Breast epithelium (tissue), 4 donors: ENCODE data around the gene TPSAB1. TPM values are rescaled to one million over a fixed set of nuclear protein-coding genes. Genes with fewer than 3 reads are reported as not detected.
A peak's percentile ranks its signal among the peaks of the same experiment; 100 is the strongest.

Source experiments
- DNase-seq, 2 donors: peaks; one replicate each; pipeline ENCODE4 v3.0.0-alpha.2; 2019; ENCODE audit warnings: low spot score in 2 of 2
- H3K27ac ChIP-seq, 2 donors: fragments of 200-600 bp; sonication (generic) in 1 of 2; one replicate each; pipeline ENCODE4 v1.5.1; 2016 to 2019; ENCODE audit warnings: mild to moderate bottlenecking in 1 of 2
- H3K27me3 ChIP-seq, 2 donors: fragments of 200-600 bp; sonication (generic) in 1 of 2; one replicate each; pipeline versions ENCODE4 v1.5.1 to v1.6.0; 2017 to 2019; ENCODE audit warnings: control low read depth in 1 of 2, mild to moderate bottlenecking in 1 of 2
- H3K36me3 ChIP-seq: fragments of 200-600 bp; one replicate; pipeline ENCODE4 v1.5.1; 2019
- H3K4me1 ChIP-seq, 2 donors: fragments of 200-600 bp; sonication (generic); one replicate each; pipeline ENCODE4 v1.5.1; 2016 to 2019; ENCODE audit warnings: control low read depth in 1 of 2
- H3K4me3 ChIP-seq, 3 donors: fragments of 200-600 bp; sonication (generic); 1 replicate in 2 of 3; 2 replicates in 1 of 3; pipeline ENCODE4 v1.5.1; 2016 to 2019; ENCODE audit warnings: mild to moderate bottlenecking in 3 of 3, moderate library complexity in 2 of 3
- H3K9me3 ChIP-seq, 2 donors: fragments of 200-600 bp; sonication (generic) in 1 of 2; one replicate each; pipeline ENCODE4 v1.5.1; 2016 to 2019; ENCODE audit warnings: control low read depth in 1 of 2
- POLR2A ChIP-seq: fragments of 450-650 bp; IDR thresholded peaks from one replicate; pipeline ENCODE4 v1.6.1; 2016; ENCODE audit warnings: antibody characterized with exemption, mild to moderate bottlenecking, moderate library complexity
- POLR2AphosphoS5 ChIP-seq, 3 donors: sonication (generic); formaldehyde crosslinking; IDR thresholded peaks; one replicate each; pipeline ENCODE4 v1.6.1; 2017; ENCODE audit warnings: antibody characterized with exemption in 3 of 3
- intact Hi-C: fragments of 100-400 bp; cut with DNase I; formaldehyde crosslinking; loops from one replicate; pipeline ENCODE4 v1.15.1; 2023; ENCODE audit warnings: low total_unique reads
- total RNA-seq, 3 donors: library from RNA; depleted of rRNA; stranded (reverse); fragments of >200 nt; gene quantifications; one replicate each; pipeline ENCODE4 v1.1.0, GENCODE V29; 2016
- TF ChIP-seq, protein P1 (sequence below), 3 donors: fragments of 450-650 bp; IDR thresholded peaks; one replicate each; pipeline ENCODE4 v1.5.1; 2016 to 2017; ENCODE audit warnings: antibody characterized with exemption in 3 of 3, mild to moderate bottlenecking in 3 of 3, moderate library complexity in 3 of 3

Gene TPSAB1
- total RNA-seq, 3 donors from 2014 or later: 5.9 to 156 (median 19.8) TPM

DNA sequence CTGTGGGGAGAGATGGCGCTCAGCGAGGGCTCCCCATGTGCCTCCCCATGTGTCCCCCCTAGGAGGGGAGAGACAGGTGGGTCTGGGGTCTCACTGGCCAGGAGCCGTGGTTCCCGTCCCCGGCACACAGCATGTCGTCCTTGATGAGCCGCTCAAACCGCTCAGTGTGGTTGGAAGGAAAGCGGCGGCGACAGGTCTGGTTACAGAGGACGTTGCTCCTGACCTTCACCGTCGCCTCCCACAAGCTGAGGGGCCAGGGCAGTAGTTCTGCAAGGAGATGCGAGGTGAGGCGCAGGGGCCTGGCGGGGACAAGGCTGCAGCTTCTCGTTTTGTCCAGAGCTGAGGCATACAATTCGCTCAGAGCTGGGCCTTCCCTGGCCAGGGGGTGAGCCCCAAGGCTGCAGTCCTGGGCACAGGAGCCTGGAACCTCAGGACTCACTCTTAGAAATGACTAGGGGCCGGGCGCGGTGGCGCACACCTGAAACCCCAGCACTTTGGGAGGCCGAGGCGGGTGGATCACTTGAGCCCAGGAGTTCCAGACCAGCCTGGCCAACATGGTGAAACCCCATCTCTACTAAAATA is 46.1 kb downstream of the TPSAB1 start:
- TF ChIP-seq POLR2A (no peak), POLR2AphosphoS5 (IDR thresholded peaks at IDR 0.05) (no peak)
- TF ChIP-seq, protein P1, sequence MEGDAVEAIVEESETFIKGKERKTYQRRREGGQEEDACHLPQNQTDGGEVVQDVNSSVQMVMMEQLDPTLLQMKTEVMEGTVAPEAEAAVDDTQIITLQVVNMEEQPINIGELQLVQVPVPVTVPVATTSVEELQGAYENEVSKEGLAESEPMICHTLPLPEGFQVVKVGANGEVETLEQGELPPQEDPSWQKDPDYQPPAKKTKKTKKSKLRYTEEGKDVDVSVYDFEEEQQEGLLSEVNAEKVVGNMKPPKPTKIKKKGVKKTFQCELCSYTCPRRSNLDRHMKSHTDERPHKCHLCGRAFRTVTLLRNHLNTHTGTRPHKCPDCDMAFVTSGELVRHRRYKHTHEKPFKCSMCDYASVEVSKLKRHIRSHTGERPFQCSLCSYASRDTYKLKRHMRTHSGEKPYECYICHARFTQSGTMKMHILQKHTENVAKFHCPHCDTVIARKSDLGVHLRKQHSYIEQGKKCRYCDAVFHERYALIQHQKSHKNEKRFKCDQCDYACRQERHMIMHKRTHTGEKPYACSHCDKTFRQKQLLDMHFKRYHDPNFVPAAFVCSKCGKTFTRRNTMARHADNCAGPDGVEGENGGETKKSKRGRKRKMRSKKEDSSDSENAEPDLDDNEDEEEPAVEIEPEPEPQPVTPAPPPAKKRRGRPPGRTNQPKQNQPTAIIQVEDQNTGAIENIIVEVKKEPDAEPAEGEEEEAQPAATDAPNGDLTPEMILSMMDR (IDR thresholded peaks at IDR 0.05): no peak
- Histone ChIP-seq H3K27ac (no peak overlapping the region), H3K27me3 (peaks cover 6 to 67% of the 10 kb centered on the region in 2 donors), H3K4me3 (no peak overlapping the region), H3K9me3 (no peaks in the 10 kb centered on the region), H3K36me3 (no peaks in the 10 kb centered on the region), H3K4me1 (no peaks in the 10 kb centered on the region)
- no peak for DNase-seq
- intact Hi-C loops: no loop called here

DNA sequence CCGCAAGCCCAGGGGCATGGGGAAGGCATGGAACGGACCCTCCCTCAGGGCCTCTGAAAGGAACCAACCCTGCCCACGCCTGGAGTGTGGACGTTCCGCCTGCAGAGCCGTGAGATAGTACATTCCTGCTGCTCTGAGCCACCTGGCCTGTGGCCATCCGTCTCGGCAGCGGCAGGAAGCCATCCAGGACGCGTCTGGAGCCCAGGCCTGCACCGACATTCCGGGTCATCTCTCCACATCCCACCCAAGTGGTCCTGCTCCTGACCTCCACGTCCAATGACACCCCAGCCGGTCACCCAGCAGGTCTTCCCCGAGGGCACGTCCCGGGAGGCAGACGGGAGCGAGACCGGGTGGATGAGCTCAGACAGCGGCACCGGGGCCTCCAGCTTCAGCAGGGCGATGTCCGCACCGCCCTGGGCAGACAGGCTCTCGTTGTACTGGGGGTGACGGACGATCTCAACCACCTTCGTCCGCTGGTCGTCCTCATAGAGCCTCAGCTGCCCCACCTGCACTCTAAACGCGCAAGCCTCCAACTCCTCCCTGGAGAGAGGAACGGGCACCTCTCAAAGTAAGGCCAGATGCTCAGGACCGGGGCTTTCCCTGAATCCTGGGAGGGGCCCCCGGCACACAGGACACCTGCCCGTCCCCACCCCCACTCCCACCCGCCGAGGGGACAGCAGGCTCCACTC is 47.6 kb downstream of the TPSAB1 start:
- H3K36me3 ChIP-seq: no peaks in the 10 kb centered on the region
- DNase-seq: no peak
- no peak for TF ChIP-seq POLR2AphosphoS5 (IDR thresholded peaks at IDR 0.05)
- TF ChIP-seq POLR2A: no peak
- TF ChIP-seq, protein P1 (IDR thresholded peaks at IDR 0.05): no peak
- peaks cover 6 to 63% of the 10 kb centered on the region in 2 donors for H3K27me3 ChIP-seq
- H3K9me3 ChIP-seq: no peaks in the 10 kb centered on the region
- H3K27ac ChIP-seq: no peak overlapping the region
- no peaks in the 10 kb centered on the region for H3K4me1 ChIP-seq
- H3K4me3 ChIP-seq: peak overlapping the region in 2 of 3 donors; percentile 13 to 51
- intact Hi-C loops: no loop called here

DNA sequence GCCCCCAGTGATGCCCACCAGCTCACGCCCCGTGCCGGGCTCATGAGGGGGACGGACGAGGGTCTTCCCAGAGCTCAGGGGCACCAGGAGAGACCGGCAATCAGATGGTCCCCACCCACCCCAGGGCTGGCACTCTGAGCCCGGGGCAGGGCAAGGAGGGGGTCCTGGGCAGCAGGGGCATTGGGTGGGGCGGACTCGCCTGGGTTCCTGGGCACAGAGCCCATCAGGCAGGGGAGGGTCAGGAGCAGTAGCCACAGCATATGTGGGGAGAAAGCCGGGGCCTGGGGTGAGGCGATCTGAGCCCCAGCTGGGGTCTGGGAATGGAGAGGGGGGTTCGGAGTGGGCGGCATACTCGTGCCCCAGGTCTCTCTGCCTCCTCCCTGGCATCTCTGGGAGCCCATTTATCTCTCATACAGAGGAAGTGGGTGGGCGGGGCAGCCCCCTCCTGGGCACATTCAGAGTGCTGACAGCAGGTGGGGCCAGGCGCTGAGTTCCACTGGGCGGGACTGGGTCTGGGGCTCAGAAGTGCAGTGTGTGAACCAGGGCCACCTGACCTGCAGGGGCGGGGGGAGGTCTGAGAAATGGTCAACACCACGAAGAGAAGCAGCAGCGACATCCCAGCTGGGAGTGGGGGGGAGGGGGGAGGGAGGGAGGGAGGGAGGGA is 48.4 kb downstream of the TPSAB1 start:
- H3K4me3 ChIP-seq: peak overlapping the region in 1 of 3 donors; percentile 51
- TF ChIP-seq, protein P1 (IDR thresholded peaks at IDR 0.05): no peak
- TF ChIP-seq POLR2A (no peak), POLR2AphosphoS5 (IDR thresholded peaks at IDR 0.05) (no peak)
- peaks cover 6 to 57% of the 10 kb centered on the region in 2 donors for H3K27me3 ChIP-seq
- no peak for DNase-seq
- no peaks in the 10 kb centered on the region for H3K4me1 ChIP-seq
- intact Hi-C loops: no loop called here
- no peaks in the 10 kb centered on the region for H3K36me3 ChIP-seq
- H3K27ac ChIP-seq: no peak overlapping the region
- no peaks in the 10 kb centered on the region for H3K9me3 ChIP-seq

DNA sequence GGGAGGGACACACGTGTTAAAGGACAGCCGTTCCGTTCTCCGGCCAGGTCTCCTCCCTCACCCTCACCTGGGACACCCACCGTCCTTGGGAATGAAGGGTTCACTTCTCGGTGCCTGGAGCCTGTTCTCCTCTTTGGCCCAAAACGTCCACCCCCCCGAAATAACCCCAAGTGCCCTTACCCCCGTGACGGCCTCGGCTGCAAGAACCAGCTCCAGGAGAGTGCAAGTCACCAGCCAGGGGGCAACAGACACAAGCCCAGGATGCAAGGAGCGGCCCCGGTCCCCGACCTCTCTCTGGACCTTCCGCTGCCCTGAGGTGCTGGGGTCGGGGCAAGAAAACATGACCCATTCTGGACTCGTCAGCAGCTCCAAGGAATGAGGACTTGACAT is 49.0 kb downstream of the TPSAB1 start:
- H3K9me3 ChIP-seq: no peaks in the 10 kb centered on the region
- H3K4me3 ChIP-seq: no peak overlapping the region
- DNase-seq: no peak
- H3K27me3 ChIP-seq: peaks cover 6 to 51% of the 10 kb centered on the region in 2 donors
- TF ChIP-seq POLR2AphosphoS5 (IDR thresholded peaks at IDR 0.05): no peak
- TF ChIP-seq, protein P1 (IDR thresholded peaks at IDR 0.05): no peak
- TF ChIP-seq POLR2A: no peak
- no peak overlapping the region for H3K27ac ChIP-seq
- intact Hi-C loops: no loop called here
- H3K36me3 ChIP-seq: no peaks in the 10 kb centered on the region
- H3K4me1 ChIP-seq: no peaks in the 10 kb centered on the region

DNA sequence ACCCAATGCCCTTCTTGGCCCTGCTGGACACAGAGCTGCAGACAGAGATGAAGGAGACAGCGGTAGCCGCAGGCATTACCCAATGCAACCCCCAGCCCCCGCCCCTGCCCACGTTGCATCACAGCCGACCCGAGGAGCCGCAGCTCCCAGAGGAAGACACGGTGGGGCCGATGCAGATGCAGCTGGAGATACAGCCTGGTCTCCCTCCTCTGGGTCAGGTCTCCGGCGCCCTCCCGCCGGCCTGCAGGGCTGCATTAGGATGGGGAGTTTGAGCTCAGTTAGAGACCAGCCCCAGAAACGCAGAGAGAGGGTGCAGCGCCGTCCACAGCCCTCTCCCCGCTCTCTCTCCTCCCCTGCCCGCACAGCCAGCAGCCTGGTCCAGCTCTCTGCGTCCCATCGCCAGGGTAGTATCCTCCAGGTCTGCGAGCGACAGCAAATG is 49.6 kb downstream of the TPSAB1 start:
- peaks cover 6 to 50% of the 10 kb centered on the region in 2 donors for H3K27me3 ChIP-seq
- TF ChIP-seq, protein P1 (IDR thresholded peaks at IDR 0.05): no peak
- TF ChIP-seq POLR2AphosphoS5 (IDR thresholded peaks at IDR 0.05): no peak
- no peak for TF ChIP-seq POLR2A

More for the DNA sequence above, 49.6 kb downstream of the TPSAB1 start:
- Histone ChIP-seq H3K36me3 (no peaks in the 10 kb centered on the region), H3K27ac (no peak overlapping the region), H3K4me3 (no peak overlapping the region), H3K9me3 (no peaks in the 10 kb centered on the region), H3K4me1 (no peaks in the 10 kb centered on the region)
- DNase-seq: no peak
- intact Hi-C loops: no loop called here
